ENCODE measurements around the gene SIRPB1.
"Not testable (repeated sequence)": the region's sequence is repeated elsewhere in the genome, so short reads cannot be mapped to it uniquely, and the experiment has no call there.

The SIRPB1 gene

GRCh38 chr20:1636621-1637020, 16.8 kb upstream of the SIRPB1 start:
- no peak for DNase-seq

GRCh38 chr20:1635291-1635979, 15.6 kb upstream of the SIRPB1 start:
- DNase-seq = no peak

GRCh38 chr20:1633535-1633934, 13.7 kb upstream of the SIRPB1 start:
- DNase-seq = no peak

GRCh38 chr20:1632178-1632577, 12.4 kb upstream of the SIRPB1 start:
- no peak for DNase-seq

GRCh38 chr20:1631309-1632151, 11.7 kb upstream of the SIRPB1 start:
- DNase-seq = no peak

GRCh38 chr20:1630186-1630585, 10.4 kb upstream of the SIRPB1 start:
- no peak for DNase-seq

GRCh38 chr20:1629321-1629720, 9.5 kb upstream of the SIRPB1 start:
- DNase-seq = no peak

- no peak for DNase-seq
These were observed 8.8 kb upstream of the SIRPB1 start for GRCh38 chr20:1628621-1629020.

GRCh38 chr20:1627200-1627550, 7.4 kb upstream of the SIRPB1 start:
- DNase-seq = no peak

- no peak for DNase-seq
These were observed 6.9 kb upstream of the SIRPB1 start for GRCh38 chr20:1626528-1627199.

- DNase-seq = no peak
These were observed 5.4 kb upstream of the SIRPB1 start for GRCh38 chr20:1625083-1625690.

GRCh38 chr20:1623501-1624205, 3.8 kb upstream of the SIRPB1 start:
- DNase-seq = no peak

GRCh38 chr20:1622450-1622849, 2.6 kb upstream of the SIRPB1 start:
- DNase-seq = no peak

GRCh38 chr20:1621316-1621715, 1.5 kb upstream of the SIRPB1 start:
- DNase-seq = no peak

- no peak for DNase-seq
These were observed 762 bp downstream of the SIRPB1 start for GRCh38 chr20:1618954-1619540.

- DNase-seq = no peak
These were observed 1.3 kb downstream of the SIRPB1 start for GRCh38 chr20:1618479-1618878.

- no peak for DNase-seq
These were observed 2.9 kb downstream of the SIRPB1 start for GRCh38 chr20:1616858-1617434.

- not testable (repeated sequence) for DNase-seq
These were observed 9.4 kb downstream of the SIRPB1 start for GRCh38 chr20:1610404-1610803.

GRCh38 chr20:1608678-1609347, 11.0 kb downstream of the SIRPB1 start:
- DNase-seq = not testable (repeated sequence)

- DNase-seq = no peak
These were observed 19.1 kb downstream of the SIRPB1 start for GRCh38 chr20:1600736-1601135.

- DNase-seq = no peak
These were observed 24.5 kb downstream of the SIRPB1 start for GRCh38 chr20:1595333-1595732.
